DND-41 (cell line): ENCODE data around the gene PDGFB.

Source experiments
- CTCF ChIP-seq: IDR thresholded peaks from 2 replicates; pipeline ENCODE4 v1.5.1; 2012; ENCODE audit warnings: borderline replicate concordance, low read length, moderate library complexity, mild to moderate bottlenecking; ENCODE audit not compliant: poor library complexity, severe bottlenecking; ENCODE audit errors: extremely low read depth
- EZH2 ChIP-seq: IDR thresholded peaks from 3 replicates; pipeline ENCODE4 v1.6.1; 2012; ENCODE audit warnings: borderline replicate concordance, low read depth, mild to moderate bottlenecking, moderate library complexity, low read length, inconsistent platforms; ENCODE audit not compliant: severe bottlenecking

DNA sequence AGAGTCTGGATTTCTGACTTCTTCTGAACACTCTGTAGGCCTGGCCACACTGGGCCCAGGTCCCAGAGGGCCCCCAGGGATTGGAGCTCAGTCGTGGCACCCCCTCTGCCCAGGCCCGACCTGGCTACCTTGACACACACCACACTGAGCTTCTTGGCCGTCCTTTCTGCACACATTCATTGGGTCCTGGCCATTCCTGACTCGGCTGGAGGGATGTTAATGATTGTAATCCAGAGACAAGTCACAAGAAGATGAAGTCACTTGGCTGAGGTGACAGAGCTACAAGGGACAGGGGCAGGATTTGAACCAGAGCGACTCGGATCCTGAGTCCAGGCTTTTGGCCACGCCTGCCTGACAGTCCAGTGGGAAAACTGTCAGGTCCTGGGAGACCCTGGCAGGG lies 23.9 kb upstream of the PDGFB start:
- TF ChIP-seq CTCF, result no peak
- TF ChIP-seq EZH2, result no peak
